MCF 10A (cell line): ENCODE measurements around the gene ARHGDIA. TPM values are rescaled to one million over a fixed set of nuclear protein-coding genes. Genes with fewer than 3 reads are reported as not detected.

ENCODE experiments used
- BruUV-seq: library from RNA; stranded (reverse); fragments of 400-500 nt; replicated peaks from 2 replicates; lab custom pipeline; 2021; lab: Mats Ljungman, UMichigan
- CTCF ChIA-PET: fragments of 300-600 bp; sonication (Branson Sonifier 250); formaldehyde crosslinking; extraction: SDS; loops from one replicate; lab custom pipeline; 2021; ENCODE audit warnings: antibody characterized with exemption, inconsistent platforms; lab: Yijun Ruan, JAX
- POLR2A ChIA-PET: fragments of 300-600, 350-650 bp; sonication (Branson Sonifier 250); formaldehyde crosslinking; extraction: SDS; loops from one replicate; lab custom pipeline; 2020; ENCODE audit warnings: antibody characterized with exemption, inconsistent platforms; lab: Yijun Ruan, JAX
- DNase-seq: peaks from one replicate; pipeline ENCODE4 v3.0.0-alpha.2; 2018; ENCODE audit not compliant: unreplicated experiment
- H3K27ac Mint-ChIP-seq: one replicate; pipeline ENCODE4 v1.8.0; 2022; ENCODE audit warnings: mild to moderate bottlenecking, low read depth, mixed read lengths; ENCODE audit not compliant: unreplicated experiment
- H3K27me3 Mint-ChIP-seq: one replicate; pipeline ENCODE4 v1.8.0; 2022; ENCODE audit warnings: mixed read lengths; ENCODE audit not compliant: insufficient read depth, unreplicated experiment
- H3K36me3 Mint-ChIP-seq: one replicate; pipeline ENCODE4 v1.8.0; 2022; ENCODE audit warnings: mild to moderate bottlenecking, moderate library complexity, mixed read lengths; ENCODE audit not compliant: insufficient read depth, unreplicated experiment
- H3K4me1 Mint-ChIP-seq: one replicate; pipeline ENCODE4 v1.8.0; 2022; ENCODE audit warnings: mixed read lengths; ENCODE audit not compliant: insufficient read depth, unreplicated experiment
- H3K4me3 Mint-ChIP-seq: one replicate; pipeline ENCODE4 v1.8.0; 2022; ENCODE audit warnings: mild to moderate bottlenecking, moderate library complexity, mixed read lengths; ENCODE audit not compliant: unreplicated experiment
- H3K9me3 Mint-ChIP-seq: one replicate; pipeline ENCODE4 v1.8.0; 2022; ENCODE audit warnings: mixed read lengths; ENCODE audit not compliant: unreplicated experiment
- CTCF ChIP-seq: fragments of 200-600 bp; IDR thresholded peaks from one replicate; pipeline ENCODE4 v1.8.0; 2022; ENCODE audit warnings: antibody characterized with exemption, mild to moderate bottlenecking; ENCODE audit not compliant: unreplicated experiment
- intact Hi-C: fragments of 100-400 bp; cut with micrococcal nuclease; formaldehyde crosslinking; loops from 2 replicates; pipeline ENCODE4 v1.14.1; 2022
- total RNA-seq: library from RNA; stranded (reverse); gene quantifications from 2 replicates; pipeline ENCODE4 v1.2.3, GENCODE V29; 2022

The ARHGDIA gene
- total RNA-seq, 1 experiment from 2014 or later = 271 TPM

GRCh38 chr17:81844887-81845286 lies 26.2 kb downstream of the ARHGDIA start:
- no peak for DNase-seq
- POLR2A ChIA-PET = interaction anchor here (1.4 to 1.5 kb wide), 2 partner anchors 11 to 15 kb away, joined by 5 to 6 read pairs; partner anchors contain the start of gene MCRIP1
- Mint-ChIP-seq H3K4me3 (no peak overlapping the region), H3K27me3 (no peaks in the 10 kb centered on the region), H3K36me3 (peaks cover 79% of the 10 kb centered on the region), H3K27ac (peak overlapping the region; percentile 49), H3K4me1 (no peaks in the 10 kb centered on the region), H3K9me3 (no peaks in the 10 kb centered on the region)
- intact Hi-C loops = no loop called here
- CTCF ChIA-PET = interaction anchor here (0.6 kb wide), 1 partner anchor 24 kb away, joined by 3 read pairs; no protein-coding TSS in a partner anchor
- no TSS peak for BruUV-seq
- no peak for TF ChIP-seq CTCF

- CTCF ChIA-PET = no interaction called here
- POLR2A ChIA-PET = no interaction called here
- no peaks in the 10 kb centered on the region for H3K27me3 Mint-ChIP-seq
- no peak overlapping the region for H3K4me3 Mint-ChIP-seq
- peak overlapping the region; percentile 49 for H3K27ac Mint-ChIP-seq
- DNase-seq = no peak
- BruUV-seq = no TSS peak
- H3K4me1 Mint-ChIP-seq = no peaks in the 10 kb centered on the region
- intact Hi-C loops = no loop called here
- H3K36me3 Mint-ChIP-seq = peaks cover 74% of the 10 kb centered on the region
- H3K9me3 Mint-ChIP-seq = no peaks in the 10 kb centered on the region
- TF ChIP-seq CTCF = no peak
Observed at GRCh38 chr17:81844327-81844851, 26.7 kb downstream of the ARHGDIA start.

GRCh38 chr17:81843713-81844326 lies 27.3 kb downstream of the ARHGDIA start:
- BruUV-seq = no TSS peak

More at GRCh38 chr17:81843713-81844326, 27.3 kb downstream of the ARHGDIA start:
- no peaks in the 10 kb centered on the region for H3K9me3 Mint-ChIP-seq
- no peaks in the 10 kb centered on the region for H3K27me3 Mint-ChIP-seq
- no peak for TF ChIP-seq CTCF
- H3K27ac Mint-ChIP-seq = no peak overlapping the region
- H3K4me3 Mint-ChIP-seq = no peak overlapping the region
- ChIA-PET POLR2A (interaction anchor here (0.6 to 1.3 kb wide), 4 partner anchors 10 to 121 kb away, joined by 3 to 6 read pairs (median 3); partner anchors contain the start of gene MCRIP1), CTCF (interaction anchor here (0.6 kb wide), 1 partner anchor 12 kb away, joined by 3 read pairs; no protein-coding TSS in a partner anchor)
- no peak for DNase-seq
- no peaks in the 10 kb centered on the region for H3K4me1 Mint-ChIP-seq
- intact Hi-C loops = no loop called here
- H3K36me3 Mint-ChIP-seq = peaks cover 68% of the 10 kb centered on the region
